ENCODE results near the gene ZNF580. TPM values are rescaled to one million over a fixed set of nuclear protein-coding genes. Genes with fewer than 3 reads are reported as not detected.

ZNF580 gene
- total and polyA plus RNA-seq, 2 of the 8 experiments (the other 6 are each of a cell fraction or from before 2014, with no cell fraction given): 12.0 to 24.6 TPM

DNA sequence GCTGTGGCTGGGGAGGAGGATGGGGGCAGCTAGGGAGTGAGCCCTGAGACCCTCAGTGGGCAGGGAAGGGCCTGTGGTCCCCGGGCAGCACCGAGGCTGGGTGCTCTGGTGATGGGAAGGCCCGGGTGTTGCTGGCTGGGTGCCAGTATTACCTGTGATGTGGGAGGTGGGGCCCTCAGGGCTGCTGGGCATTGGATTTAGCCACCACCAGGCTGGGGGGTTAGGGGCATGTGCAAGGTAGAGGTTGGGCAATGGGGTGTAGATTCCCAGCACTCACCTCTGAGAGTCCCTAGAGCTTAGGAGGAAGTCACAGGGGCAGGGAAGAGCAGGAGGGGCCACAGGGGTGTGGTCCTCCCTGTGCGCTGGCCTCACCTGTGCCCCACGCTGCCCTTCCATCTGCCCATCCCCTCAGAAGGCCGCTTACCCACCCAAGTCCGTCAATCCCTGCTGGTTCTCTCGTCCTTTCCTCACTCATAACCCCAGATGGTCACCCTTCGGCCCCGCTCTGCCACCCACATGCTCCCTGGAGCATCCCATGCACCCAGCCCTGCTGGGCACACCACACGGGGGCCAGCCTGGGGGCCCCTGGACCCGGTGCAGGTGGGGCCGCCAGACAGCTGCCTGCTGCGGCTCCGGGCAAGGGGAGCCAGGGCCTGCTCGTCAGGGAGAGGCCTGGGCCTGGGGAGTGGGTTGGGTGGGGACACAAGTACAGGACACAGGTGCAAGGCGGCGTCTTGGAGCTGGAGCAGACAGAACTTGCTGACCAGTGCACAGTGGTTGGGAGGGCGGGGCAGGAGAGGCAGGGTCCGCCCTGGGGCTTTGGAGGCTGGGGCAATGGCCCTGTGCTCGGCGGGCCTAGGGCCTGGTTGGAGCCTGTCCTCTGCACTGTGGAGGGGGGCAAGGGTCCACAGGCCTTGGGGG lies 46.7 kb downstream of the ZNF580 start:
- no peak overlapping the region for H3K9ac ChIP-seq (replicated peaks in 1 of 4; ENCODE audit: extremely low read depth in 1 of 4, low read depth in 3 of 4, low read length in 3 of 4)
- no peak overlapping the region for H2AK5ac ChIP-seq (ENCODE audit: low read depth, low read length)
- no peak overlapping the region for H4K91ac ChIP-seq (replicated peaks; ENCODE audit: insufficient read length, low read length)
- peaks cover 1 to 39% of the 10 kb centered on the region in 2 experiments for H4K20me1 ChIP-seq (replicated peaks in 1 of 2; ENCODE audit: control insufficient read depth in 1 of 2, insufficient read depth in 2 of 2, low read length in 2 of 2)
- no peak for TF ChIP-seq MAX (IDR thresholded peaks at IDR 0.05)
- no peak overlapping the region for H2AFZ ChIP-seq (ENCODE audit: low read length)
- no peak overlapping the region for H3K14ac ChIP-seq (ENCODE audit: insufficient read length)
- peak overlapping the region; percentile 51; the same call in 1 of the 2 replicates for H4K8ac ChIP-seq (ENCODE audit: extremely low read depth, insufficient read depth, low read length)
- H3K27me3 ChIP-seq (replicated peaks in 1 of 4; ENCODE audit: control insufficient read depth in 3 of 4, extremely low read depth in 1 of 4, insufficient read depth in 3 of 4, low read length in 3 of 4): no peaks in the 10 kb centered on the region; a peak in 1 of 7 replicates
- H2BK15ac ChIP-seq (ENCODE audit: low read length): no peak overlapping the region
- CTCF ChIA-PET (ENCODE audit: partially characterized antibody): interaction anchor here (2.2 to 2.7 kb wide), 2 partner anchors 16 kb away, joined by 6 to 9 read pairs; no protein-coding TSS in a partner anchor
- H3K23ac ChIP-seq (ENCODE audit: insufficient read length): no peak overlapping the region
- 95% methylated on average over 20 of the region's 22 CpGs; no CpG with 5 or more reads in 1 of the 2 experiments for WGBS, 2 experiments (ENCODE audit: extremely low coverage in 1 of 2, insufficient coverage in 1 of 2, insufficient read length in 1 of 2, insufficient replicate concordance in 2 of 2, low coverage in 1 of 2, low lambda C conversion rate in 2 of 2, missing lambda C conversion rate in 1 of 2)
- no peak for FAIRE-seq
- H3K23me2 ChIP-seq (ENCODE audit: low read depth, low read length): no peaks in the 10 kb centered on the region
- H3K36me3 ChIP-seq (ENCODE audit: control insufficient read depth in 2 of 4, insufficient read depth in 4 of 4, low read length in 3 of 4): peaks cover 2 to 46% (median 11%) of the 10 kb centered on the region in 4 experiments; a peak in 5 of 8 replicates
- H3K4me2 ChIP-seq (ENCODE audit: insufficient read depth in 1 of 2, low read depth in 2 of 2, low read length in 2 of 2): no peak overlapping the region
- H2BK20ac ChIP-seq (ENCODE audit: low read length): no peak overlapping the region
- DNase-seq (ENCODE audit: low read depth in 1 of 2, low spot score in 2 of 2): no peak
- H3K56ac ChIP-seq (replicated peaks; ENCODE audit: insufficient read length, low read depth, low read length): no peak overlapping the region
- no peak overlapping the region for H3K18ac ChIP-seq (ENCODE audit: extremely low read depth, low read length)
- no peak overlapping the region for H2BK120ac ChIP-seq (replicated peaks; ENCODE audit: low read depth, low read length)
- H4K5ac ChIP-seq (ENCODE audit: insufficient read length, low read depth, low read length): no peak overlapping the region
- no peaks in the 10 kb centered on the region for H3K4me1 ChIP-seq (replicated peaks in 1 of 4; ENCODE audit: control insufficient read depth in 3 of 4, insufficient read depth in 4 of 4, low read length in 3 of 4)
- H2BK12ac ChIP-seq (ENCODE audit: low read depth, low read length): no peak overlapping the region
- H3K79me1 ChIP-seq (ENCODE audit: low read depth, low read length): peaks cover 5% of the 10 kb centered on the region
- H3K9me3 ChIP-seq (ENCODE audit: insufficient read depth in 2 of 2, low read depth in 1 of 2, low read length in 1 of 2): no peaks in the 10 kb centered on the region
- H3K79me2 ChIP-seq (ENCODE audit: control insufficient read depth in 1 of 2, insufficient read depth in 2 of 2, low read length in 2 of 2): peaks cover 0 to 22% of the 10 kb centered on the region in 2 experiments; a peak in 1 of 4 replicates
- no peak overlapping the region for H3K4me3 ChIP-seq (ENCODE audit: extremely low read depth in 1 of 4, insufficient read depth in 2 of 4, low read depth in 3 of 4, low read length in 4 of 4)
- H3K4ac ChIP-seq (replicated peaks; ENCODE audit: insufficient read length, low read depth, low read length): no peak overlapping the region
- H2BK5ac ChIP-seq (ENCODE audit: low read depth, low read length): no peak overlapping the region
- POLR2A ChIA-PET (ENCODE audit: partially characterized antibody): interaction anchor here (1.5 kb wide), 1 partner anchor 12 kb away, joined by 4 read pairs; no protein-coding TSS in a partner anchor
- no peak overlapping the region for H3K27ac ChIP-seq (ENCODE audit: low read depth, low read length)

All from H1 (cell line).